Lower lobe of right lung (tissue), 2 donors: ENCODE results near the gene EGFL7. TPM values are rescaled to one million over a fixed set of nuclear protein-coding genes. Genes with fewer than 3 reads are reported as not detected.

Experiments
- ATAC-seq, 2 donors: fragments of 200-7000 bp; cut with Tn5 transposase; one replicate each; pipeline ENCODE4 v1.9.1; 2020 to 2022; ENCODE audit warnings: mild to moderate bottlenecking in 2 of 2, moderate library complexity in 2 of 2
- DNase-seq: peaks from one replicate; pipeline ENCODE4 v3.0.0-alpha.2; 2020
- H3K27ac ChIP-seq: fragments of 200-600 bp; one replicate; pipeline ENCODE4 v1.8.0; 2022
- H3K27me3 ChIP-seq: fragments of 200-600 bp; one replicate; pipeline ENCODE4 v1.8.0; 2022; ENCODE audit warnings: low read depth
- H3K36me3 ChIP-seq: fragments of 200-600 bp; one replicate; pipeline ENCODE4 v1.8.0; 2022; ENCODE audit warnings: mild to moderate bottlenecking
- H3K4me1 ChIP-seq: fragments of 200-600 bp; one replicate; pipeline ENCODE4 v1.8.0; 2022
- H3K4me3 ChIP-seq: fragments of 200-600 bp; one replicate; pipeline ENCODE4 v1.8.0; 2022; ENCODE audit warnings: mild to moderate bottlenecking
- H3K9me3 ChIP-seq: fragments of 200-600 bp; one replicate; pipeline ENCODE4 v1.8.0; 2022
- CTCF ChIP-seq: fragments of 200-600 bp; IDR thresholded peaks from one replicate; pipeline ENCODE4 v1.8.0; 2022; ENCODE audit warnings: antibody characterized with exemption, mild to moderate bottlenecking
- intact Hi-C: fragments of 100-400 bp; cut with DNase I; formaldehyde crosslinking; loops from one replicate; pipeline ENCODE4 v1.11.0; 2022
- total RNA-seq: library from RNA; stranded (reverse); fragmentation: NEBNext Ultra II Directional; extraction: Animal tissue kit (Norgen Biotek cat#: 25700); gene quantifications from one replicate; pipeline ENCODE4 v1.2.1, GENCODE V29; 2021
- donor health status: DM: no; HTN: yes; CAD: no; lungs with severe emphysema.

The EGFL7 gene
- total RNA-seq, 1 donor from 2014 or later = 230 TPM

- peak overlapping the region; percentile 97 for H3K4me3 ChIP-seq
- peak overlapping the region; percentile 93 for H3K27ac ChIP-seq
- DNase-seq (no peak), ATAC-seq (peak in 1 of 2 donors; percentile 0)
- H3K4me1 ChIP-seq = peaks cover 57% of the 10 kb centered on the region
- H3K27me3 ChIP-seq = no peaks in the 10 kb centered on the region
- no peaks in the 10 kb centered on the region for H3K36me3 ChIP-seq
- H3K9me3 ChIP-seq = no peaks in the 10 kb centered on the region
- TF ChIP-seq CTCF = no peak
- intact Hi-C loops = no loop called here
Measured at GRCh38 chr9:136686534-136686793, 23.7 kb downstream of the EGFL7 start.

- peak; percentile 90 to 91 for ATAC-seq
- Histone ChIP-seq H3K27me3 (no peaks in the 10 kb centered on the region), H3K9me3 (no peaks in the 10 kb centered on the region), H3K4me3 (peak within 1 kb of the TSS; percentile 97), H3K27ac (peak within 1 kb of the TSS; percentile 93), H3K4me1 (peaks cover 57% of the 10 kb centered on the region), H3K36me3 (no peaks in the 10 kb centered on the region)
- intact Hi-C loops = no loop called here
- DNase-seq = peak; percentile 91
- no peak for TF ChIP-seq CTCF
Measured at GRCh38 chr9:136686794-136687711, 24.3 kb downstream of the EGFL7 start, which contains the start of gene AGPAT2. Gene AGPAT2 (minus strand): TSS chr9:136687457. CDS start chr9:136687357, 100 bp downstream.

GRCh38 chr9:136687721-136688223 is 25.1 kb downstream of the EGFL7 start:
- Histone ChIP-seq H3K27ac (peak overlapping the region; percentile 93), H3K4me1 (peaks cover 63% of the 10 kb centered on the region), H3K27me3 (no peaks in the 10 kb centered on the region), H3K36me3 (no peaks in the 10 kb centered on the region), H3K9me3 (no peaks in the 10 kb centered on the region), H3K4me3 (peak overlapping the region; percentile 97)
- intact Hi-C loops = no loop called here
- ATAC-seq (peak; percentile 20 to 38), DNase-seq (peak; percentile 84)
- TF ChIP-seq CTCF = no peak

- TF ChIP-seq CTCF = no peak
- Histone ChIP-seq H3K36me3 (no peaks in the 10 kb centered on the region), H3K4me1 (peaks cover 70% of the 10 kb centered on the region), H3K9me3 (no peaks in the 10 kb centered on the region), H3K27me3 (no peaks in the 10 kb centered on the region), H3K4me3 (peak overlapping the region; percentile 97), H3K27ac (peak overlapping the region; percentile 93)
- ATAC-seq = no peak
- intact Hi-C loops = no loop called here
- no peak for DNase-seq
Measured at GRCh38 chr9:136688274-136689107, 25.8 kb downstream of the EGFL7 start.

GRCh38 chr9:136689108-136689460 is 26.4 kb downstream of the EGFL7 start:
- TF ChIP-seq CTCF = no peak
- H3K27ac ChIP-seq = peak overlapping the region; percentile 54
- no peaks in the 10 kb centered on the region for H3K36me3 ChIP-seq
- no peak overlapping the region for H3K4me3 ChIP-seq
- H3K27me3 ChIP-seq = no peaks in the 10 kb centered on the region
- intact Hi-C loops = no loop called here
- peaks cover 76% of the 10 kb centered on the region for H3K4me1 ChIP-seq
- DNase-seq = no peak
- no peak for ATAC-seq
- no peaks in the 10 kb centered on the region for H3K9me3 ChIP-seq
